GM04504 (cell line): ENCODE results near the gene RBMX2.

Experiments
- DNase-seq: peaks from one replicate; pipeline ENCODE4 v3.0.0-alpha.2; 2012; ENCODE audit warnings: low read depth

Gene RBMX2

DNA sequence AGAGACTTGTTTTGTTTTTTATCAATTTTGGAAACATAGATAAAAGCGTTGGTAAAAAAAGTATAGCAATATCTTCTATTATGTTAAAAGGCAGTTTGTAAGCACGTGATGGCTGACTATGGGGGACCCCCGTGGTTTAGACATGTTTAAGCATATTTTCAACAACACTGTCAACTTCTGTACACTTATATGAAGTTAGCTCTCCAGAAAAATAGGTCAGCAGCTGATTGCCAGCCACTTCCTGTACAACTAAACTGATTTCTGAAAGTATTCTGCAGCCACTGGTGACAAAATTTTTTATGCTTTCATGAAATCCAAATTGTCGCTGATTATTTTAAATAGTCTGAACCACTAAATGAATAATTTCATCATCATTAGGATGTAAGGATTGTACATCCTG lies 45.2 kb downstream of the RBMX2 start:
- no peak for DNase-seq
